ENCODE measurements around the gene PRRX2.

DNA sequence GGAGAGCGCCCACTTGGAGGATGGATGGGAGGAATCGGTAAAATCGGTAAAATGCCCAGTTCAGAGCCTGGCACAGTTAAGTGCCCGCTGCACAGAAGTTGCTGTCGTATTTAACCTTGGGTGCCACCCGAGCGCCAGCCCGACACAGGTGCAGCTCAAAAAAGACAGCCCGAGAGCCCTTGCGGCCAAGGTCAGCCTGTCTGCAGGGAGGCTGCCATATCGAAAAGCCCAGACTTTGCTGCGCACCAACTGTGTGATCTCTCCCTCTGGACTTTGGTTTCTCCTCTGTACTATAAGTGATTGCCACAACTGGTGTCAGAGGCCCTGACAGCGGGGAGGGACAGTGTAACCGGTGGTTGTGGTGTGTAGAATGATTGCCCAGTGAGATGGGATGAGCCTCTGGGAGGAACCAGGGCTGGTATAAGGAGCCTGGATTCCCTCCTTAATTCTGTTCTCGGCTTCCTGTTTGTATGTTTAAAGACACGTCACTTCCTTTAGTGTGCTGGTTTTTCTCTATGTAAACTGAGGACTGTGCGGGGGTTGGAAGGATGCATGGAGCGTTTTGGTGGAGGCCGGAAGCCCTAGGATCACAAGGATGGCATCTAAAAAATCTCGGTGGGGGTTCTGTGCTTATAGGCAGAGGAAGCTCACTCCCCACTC lies 38.7 kb upstream of the PRRX2 start:
- no peak for TF ChIP-seq TRIM28 (IDR thresholded peaks at IDR 0.05)
- TF ChIP-seq CTCF (IDR thresholded peaks at IDR 0.05 in 2 of 3, conservative IDR thresholded peaks at IDR 0.05 in 1 of 3; ENCODE audit: insufficient read depth in 2 of 3, low read depth in 1 of 3, low read length in 3 of 3): no peak
- no peak for TF ChIP-seq ZNF561 (CRISPR knock-in tag; conservative IDR thresholded peaks at IDR 0.05)
- TF ChIP-seq STAG1 (CRISPR knock-in tag; IDR thresholded peaks at IDR 0.05; ENCODE audit: borderline replicate concordance): no peak
- TF ChIP-seq RAD21 (CRISPR knock-in tag; conservative IDR thresholded peaks at IDR 0.05 in 1 of 2, IDR thresholded peaks at IDR 0.05 in 1 of 2): no peak
- TF ChIP-seq, protein P1, sequence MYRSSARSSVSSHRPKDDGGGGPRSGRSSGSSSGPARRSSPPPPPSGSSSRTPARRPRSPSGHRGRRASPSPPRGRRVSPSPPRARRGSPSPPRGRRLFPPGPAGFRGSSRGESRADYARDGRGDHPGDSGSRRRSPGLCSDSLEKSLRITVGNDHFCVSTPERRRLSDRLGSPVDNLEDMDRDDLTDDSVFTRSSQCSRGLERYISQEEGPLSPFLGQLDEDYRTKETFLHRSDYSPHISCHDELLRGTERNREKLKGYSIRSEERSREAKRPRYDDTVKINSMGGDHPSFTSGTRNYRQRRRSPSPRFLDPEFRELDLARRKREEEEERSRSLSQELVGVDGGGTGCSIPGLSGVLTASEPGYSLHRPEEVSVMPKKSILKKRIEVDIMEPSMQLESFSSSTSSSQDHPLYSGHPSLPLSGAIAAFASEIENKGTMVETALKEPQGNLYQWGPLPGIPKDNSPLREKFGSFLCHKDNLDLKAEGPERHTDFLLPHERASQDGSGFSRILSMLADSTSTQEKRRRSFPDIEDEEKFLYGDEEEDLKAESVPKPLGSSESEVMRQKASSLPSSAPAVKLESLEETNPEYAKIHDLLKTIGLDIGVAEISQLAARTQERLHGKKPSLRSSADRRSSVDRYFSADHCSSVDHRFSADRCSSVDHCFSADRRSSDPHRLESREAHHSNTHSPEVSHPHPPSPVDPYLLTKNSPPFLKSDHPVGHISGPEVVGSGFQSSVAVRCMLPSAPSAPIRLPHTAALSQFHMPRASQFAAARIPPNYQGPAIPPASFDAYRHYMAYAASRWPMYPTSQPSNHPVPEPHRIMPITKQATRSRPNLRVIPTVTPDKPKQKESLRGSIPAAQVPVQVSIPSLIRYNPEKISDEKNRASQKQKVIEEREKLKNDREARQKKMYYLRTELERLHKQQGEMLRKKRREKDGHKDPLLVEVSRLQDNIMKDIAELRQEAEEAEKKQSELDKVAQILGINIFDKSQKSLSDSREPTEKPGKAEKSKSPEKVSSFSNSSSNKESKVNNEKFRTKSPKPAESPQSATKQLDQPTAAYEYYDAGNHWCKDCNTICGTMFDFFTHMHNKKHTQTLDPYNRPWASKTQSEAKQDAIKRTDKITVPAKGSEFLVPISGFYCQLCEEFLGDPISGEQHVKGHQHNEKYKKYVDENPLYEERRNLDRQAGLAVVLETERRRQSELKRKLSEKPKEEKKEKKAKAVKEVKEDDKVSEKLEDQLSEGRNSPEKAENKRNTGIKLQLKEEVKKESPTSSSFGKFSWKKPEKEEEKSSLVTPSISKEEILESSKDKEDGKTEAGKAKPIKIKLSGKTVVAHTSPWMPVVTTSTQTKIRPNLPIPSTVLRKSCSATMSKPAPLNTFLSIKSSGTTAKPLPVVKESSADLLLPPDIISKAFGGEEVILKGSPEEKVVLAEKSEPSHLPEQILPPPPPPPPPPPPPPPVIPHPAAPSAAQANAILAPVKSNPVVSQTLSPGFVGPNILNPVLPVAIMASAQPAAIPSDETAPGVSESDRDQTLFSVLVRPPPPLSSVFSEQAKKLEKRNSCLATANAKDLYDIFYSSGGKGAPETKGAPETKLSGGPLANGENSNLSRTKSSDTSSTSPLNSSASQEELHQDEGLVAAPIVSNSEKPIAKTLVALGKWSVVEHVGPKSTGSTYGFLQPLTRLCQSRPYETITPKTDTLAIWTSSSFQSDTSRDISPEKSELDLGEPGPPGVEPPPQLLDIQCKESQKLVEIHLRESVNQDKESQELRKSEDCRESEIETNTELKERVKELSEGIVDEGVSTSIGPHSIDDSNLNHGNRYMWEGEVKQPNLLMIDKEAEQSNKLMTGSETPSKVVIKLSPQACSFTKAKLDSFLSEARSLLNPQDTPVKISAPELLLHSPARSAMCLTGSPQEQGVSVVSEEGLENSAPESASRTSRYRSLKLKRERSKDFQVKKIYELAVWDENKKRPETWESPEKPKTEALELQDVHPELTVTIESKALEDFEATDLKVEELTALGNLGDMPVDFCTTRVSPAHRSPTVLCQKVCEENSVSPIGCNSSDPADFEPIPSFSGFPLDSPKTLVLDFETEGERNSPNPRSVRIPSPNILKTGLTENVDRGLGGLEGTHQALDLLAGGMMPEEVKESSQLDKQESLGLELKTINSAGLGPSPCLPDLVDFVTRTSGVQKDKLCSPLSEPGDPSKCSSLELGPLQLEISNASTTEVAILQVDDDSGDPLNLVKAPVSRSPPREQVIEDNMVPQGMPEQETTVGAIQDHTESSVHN (IDR thresholded peaks at IDR 0.05; ENCODE audit: borderline replicate concordance in 1 of 2, low read depth in 1 of 2): no peak
- TF ChIP-seq, protein P2, sequence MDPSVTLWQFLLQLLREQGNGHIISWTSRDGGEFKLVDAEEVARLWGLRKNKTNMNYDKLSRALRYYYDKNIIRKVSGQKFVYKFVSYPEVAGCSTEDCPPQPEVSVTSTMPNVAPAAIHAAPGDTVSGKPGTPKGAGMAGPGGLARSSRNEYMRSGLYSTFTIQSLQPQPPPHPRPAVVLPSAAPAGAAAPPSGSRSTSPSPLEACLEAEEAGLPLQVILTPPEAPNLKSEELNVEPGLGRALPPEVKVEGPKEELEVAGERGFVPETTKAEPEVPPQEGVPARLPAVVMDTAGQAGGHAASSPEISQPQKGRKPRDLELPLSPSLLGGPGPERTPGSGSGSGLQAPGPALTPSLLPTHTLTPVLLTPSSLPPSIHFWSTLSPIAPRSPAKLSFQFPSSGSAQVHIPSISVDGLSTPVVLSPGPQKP (CRISPR knock-in tag; IDR thresholded peaks at IDR 0.05): no peak
- no peak for TF ChIP-seq USF2 (CRISPR knock-in tag; IDR thresholded peaks at IDR 0.05)
- TF ChIP-seq POLR2AphosphoS5 (IDR thresholded peaks at IDR 0.05; ENCODE audit: control insufficient read depth, insufficient read depth, low read depth, low read length): no peak; the same call in 1 of the 2 replicates
- TF ChIP-seq JUN (IDR thresholded peaks at IDR 0.05; ENCODE audit: borderline replicate concordance, low read depth, low read length): no peak
- no peak for TF ChIP-seq JUN (CRISPR knock-in tag; IDR thresholded peaks at IDR 0.05; ENCODE audit: borderline replicate concordance)
- no peak for TF ChIP-seq CREB5 (CRISPR knock-in tag; IDR thresholded peaks at IDR 0.05)
- no peak for TF ChIP-seq BRCA1 (IDR thresholded peaks at IDR 0.05)
- no peak for TF ChIP-seq BRCA1 (CRISPR knock-in tag; IDR thresholded peaks at IDR 0.05)
- no peak for TF ChIP-seq EP300 (IDR thresholded peaks at IDR 0.05; ENCODE audit: low read length)
- no peak for TF ChIP-seq FOXK1 (CRISPR knock-in tag; IDR thresholded peaks at IDR 0.05; ENCODE audit: borderline replicate concordance)

All from K562 (cell line).